HG03025 (cell line): ENCODE data around the gene PPRC1.
A peak's percentile ranks its signal among the peaks of the same experiment; 100 is the strongest.

Source experiments
- ATAC-seq: cut with Tn5 transposase; IDR thresholded peaks from one replicate; pipeline ENCODE4 v1.9.1; 2021; ENCODE audit warnings: mild to moderate bottlenecking, moderate library complexity; ENCODE audit not compliant: unreplicated experiment, low FRiP score

Gene PPRC1

GRCh38 chr10:102140913-102141540, 8.2 kb downstream of the PPRC1 start:
- ATAC-seq: no peak

- no peak for ATAC-seq
Observed at GRCh38 chr10:102141583-102142107, 8.8 kb downstream of the PPRC1 start.

- no peak for ATAC-seq
Observed at GRCh38 chr10:102146971-102147428, 14.2 kb downstream of the PPRC1 start.

- ATAC-seq: no peak
Observed at GRCh38 chr10:102147561-102147960, 14.7 kb downstream of the PPRC1 start.

GRCh38 chr10:102148275-102148674, 15.4 kb downstream of the PPRC1 start:
- no peak for ATAC-seq

GRCh38 chr10:102150970-102151773, 18.3 kb downstream of the PPRC1 start:
- no peak for ATAC-seq

- ATAC-seq: peak; percentile 91
Observed at GRCh38 chr10:102151774-102152544, 19.1 kb downstream of the PPRC1 start, which contains the start of gene NOLC1. NOLC1 (plus strand) TSS chr10:102152389; CDS start chr10:102152411, 22 bp downstream.

- ATAC-seq: peak; percentile 32
Observed at GRCh38 chr10:102152545-102152890, 19.7 kb downstream of the PPRC1 start.

GRCh38 chr10:102153093-102153620, 20.3 kb downstream of the PPRC1 start:
- ATAC-seq: no peak

- no peak for ATAC-seq
Observed at GRCh38 chr10:102154466-102155116, 21.8 kb downstream of the PPRC1 start.

GRCh38 chr10:102157224-102157623, 24.4 kb downstream of the PPRC1 start:
- ATAC-seq: no peak

- no peak for ATAC-seq
Observed at GRCh38 chr10:102159051-102159597, 26.3 kb downstream of the PPRC1 start.

GRCh38 chr10:102159831-102160230, 27.0 kb downstream of the PPRC1 start:
- no peak for ATAC-seq

GRCh38 chr10:102163342-102163989, 30.6 kb downstream of the PPRC1 start:
- no peak for ATAC-seq

- no peak for ATAC-seq
Observed at GRCh38 chr10:102167861-102168260, 35.0 kb downstream of the PPRC1 start.

- ATAC-seq: no peak
Observed at GRCh38 chr10:102170602-102171001, 37.8 kb downstream of the PPRC1 start.

- ATAC-seq: no peak
Observed at GRCh38 chr10:102172288-102172687, 39.4 kb downstream of the PPRC1 start.

- no peak for ATAC-seq
Observed at GRCh38 chr10:102175415-102175814, 42.6 kb downstream of the PPRC1 start.

GRCh38 chr10:102184606-102185005, 51.8 kb downstream of the PPRC1 start:
- no peak for ATAC-seq
